A549 (cell line): ENCODE measurements around the gene FAM217B. TPM values are rescaled to one million over a fixed set of nuclear protein-coding genes. Genes with fewer than 3 reads are reported as not detected.

ENCODE experiments used
- ATAC-seq, 2 experiments: fragments of 200-7000 bp in 1 of 2; fragments of >200 bp in 1 of 2; cut with Nextera tagmentation in 1 of 2; cut with Tn5 transposase in 1 of 2; 3 replicates each; pipeline versions ENCODE4 v1.8.0 to v1.9.1; 2018 to 2020; ENCODE audit warnings: mild to moderate bottlenecking in 1 of 2, moderate library complexity in 1 of 2
- CTCF ChIA-PET: fragments of 300-600 bp; sonication (Branson Sonifier 250); formaldehyde crosslinking; extraction: SDS; loops from one replicate; lab custom pipeline; 2021; ENCODE audit warnings: antibody characterized with exemption, inconsistent platforms; lab: Yijun Ruan, JAX
- POLR2A ChIA-PET: fragments of 350-600 bp; formaldehyde crosslinking; extraction: SDS; loops from one replicate; lab custom pipeline; 2021; ENCODE audit warnings: antibody characterized with exemption, inconsistent platforms; lab: Yijun Ruan, JAX
- DNase-seq, 2 experiments: peaks; one replicate each; pipeline versions ENCODE4 v3.0.0 to v3.0.0-alpha.2; 2011 to 2016; ENCODE audit warnings: low read depth in 1 of 2, low spot score in 1 of 2
- FAIRE-seq: peaks from 2 replicates; lab custom pipeline; 2011; peaks lifted over from hg19 to GRCh38; lab: Jason Lieb, UNC
- H3K27ac ChIP-seq, 2 experiments: fragments of >200 bp; sonication (Bioruptor Twin); formaldehyde crosslinking; 3 replicates each; pipeline ENCODE4 v1.5.1; 2016 to 2017
- H3K4me1 ChIP-seq: fragments of >200 bp; sonication (Bioruptor Twin); formaldehyde crosslinking; 3 replicates; pipeline ENCODE4 v1.6.1; 2016
- H3K4me2 ChIP-seq: fragments of >200 bp; sonication (Bioruptor Twin); formaldehyde crosslinking; 3 replicates; pipeline ENCODE4 v1.6.1; 2016
- H3K4me3 ChIP-seq: fragments of >200 bp; sonication (Bioruptor Twin); formaldehyde crosslinking; 3 replicates; pipeline ENCODE4 v1.5.1; 2016
- H3K9me3 ChIP-seq: fragments of >200 bp; sonication (Bioruptor Twin); formaldehyde crosslinking; 3 replicates; pipeline ENCODE4 v1.6.1; 2016
- BHLHE40 ChIP-seq: IDR thresholded peaks from 2 replicates; pipeline ENCODE4 v1.6.1; 2012; ENCODE audit warnings: low read depth, low read length, inconsistent platforms
- CBX8 ChIP-seq: fragments of 200-600 bp; sonication (generic); IDR thresholded peaks from 2 replicates; pipeline ENCODE4 v1.6.1; 2016
- CEBPB ChIP-seq, 2 experiments: fragments of >200 bp in 1 of 2; sonication (Bioruptor Twin) in 1 of 2; formaldehyde crosslinking in 1 of 2; IDR thresholded peaks; 2 replicates each; pipeline ENCODE4 v1.6.1; 2012 to 2016
- CHD2 ChIP-seq: fragments of 150-350 bp; IDR thresholded peaks from 2 replicates; pipeline ENCODE4 v1.6.1; 2014; ENCODE audit warnings: low read length; ENCODE audit not compliant: partially characterized antibody
- EHF ChIP-seq: fragments of 250-450 bp; sonication (Bioruptor Pico); IDR thresholded peaks from 2 replicates; pipeline ENCODE4 v1.5.0; 2020; ENCODE audit warnings: mild to moderate bottlenecking
- EHMT2 ChIP-seq: fragments of 200-600 bp; sonication (generic); IDR thresholded peaks from 2 replicates; pipeline ENCODE4 v1.6.1; 2016; ENCODE audit warnings: antibody characterized with exemption, low read depth, mild to moderate bottlenecking, moderate library complexity
- FOSB ChIP-seq: fragments of 250-450 bp; sonication (Bioruptor Pico); IDR thresholded peaks from 2 replicates; pipeline ENCODE4 v1.5.0; 2020; ENCODE audit warnings: mild to moderate bottlenecking, moderate library complexity
- GATA3 ChIP-seq: IDR thresholded peaks from 2 replicates; pipeline ENCODE4 v1.6.1; 2012; ENCODE audit warnings: borderline replicate concordance
- HEYL ChIP-seq: fragments of 250-450 bp; sonication (Bioruptor Pico); IDR thresholded peaks from 2 replicates; pipeline ENCODE4 v1.8.0; 2021; ENCODE audit warnings: mild to moderate bottlenecking, moderate library complexity
- HOXB13 ChIP-seq: fragments of 250-450 bp; sonication (Bioruptor Pico); IDR thresholded peaks from 2 replicates; pipeline ENCODE4 v1.5.0; 2020; ENCODE audit warnings: low read depth, mild to moderate bottlenecking, moderate library complexity
- JUN ChIP-seq, 2 experiments: fragments of >200 bp; sonication (Bioruptor Twin); formaldehyde crosslinking; IDR thresholded peaks; 2 replicates in 1 of 2; 3 replicates in 1 of 2; pipeline ENCODE4 v1.6.1; 2016 to 2017
- MAFK ChIP-seq: fragments of 450-650 bp; IDR thresholded peaks from 2 replicates; pipeline ENCODE4 v1.6.1; 2014; ENCODE audit not compliant: partially characterized antibody
- MYC ChIP-seq: IDR thresholded peaks from 2 replicates; pipeline ENCODE4 v1.6.1; 2012; ENCODE audit warnings: mild to moderate bottlenecking, inconsistent platforms, low read length, improper control_type of control experiment, borderline replicate concordance
- NR3C1 ChIP-seq: fragments of >200 bp; sonication (Bioruptor Twin); formaldehyde crosslinking; IDR thresholded peaks from 3 replicates; pipeline ENCODE4 v1.6.1; 2017
- PHF8 ChIP-seq: fragments of 200-600 bp; sonication (generic); IDR thresholded peaks from 2 replicates; pipeline ENCODE4 v1.6.1; 2016; ENCODE audit warnings: low read depth, mild to moderate bottlenecking, antibody characterized with exemption, moderate library complexity, borderline replicate concordance
- POLR2A ChIP-seq: IDR thresholded peaks from 2 replicates; pipeline ENCODE4 v1.6.1; 2012; ENCODE audit warnings: mild to moderate bottlenecking, low read length
- RARB ChIP-seq: fragments of 250-450 bp; sonication (Bioruptor Pico); IDR thresholded peaks from 2 replicates; pipeline ENCODE4 v1.8.0; 2021; ENCODE audit warnings: mild to moderate bottlenecking, moderate library complexity
- SMC3 ChIP-seq: fragments of >200 bp; sonication (Bioruptor Twin); formaldehyde crosslinking; IDR thresholded peaks from 3 replicates; pipeline ENCODE4 v1.6.1; 2018; ENCODE audit warnings: inconsistent platforms
- TFCP2L1 ChIP-seq: fragments of 250-450 bp; sonication (Bioruptor Pico); IDR thresholded peaks from 2 replicates; pipeline ENCODE4 v1.5.0; 2021; ENCODE audit warnings: mild to moderate bottlenecking
- TP53 ChIP-seq: fragments of 250-450 bp; sonication (Bioruptor Pico); IDR thresholded peaks from 2 replicates; pipeline ENCODE4 v1.5.0; 2021; ENCODE audit warnings: mild to moderate bottlenecking, moderate library complexity
- ZNF302 ChIP-seq: fragments of 250-450 bp; sonication (Bioruptor Pico); IDR thresholded peaks from 2 replicates; pipeline ENCODE4 v1.9.0; 2021; ENCODE audit warnings: inconsistent platforms, mild to moderate bottlenecking, moderate library complexity
- WGBS: methylation state at CpG from one replicate; pipeline ENCODE4 v1.1.6; 2017; ENCODE audit errors: missing lambda C conversion rate; 5-methylcytosine and 5-hydroxymethylcytosine counted together
- polyA plus RNA-seq, 4 experiments: library from polyadenylated mRNA; depleted of rRNA in 3 of 4; stranded (reverse); fragments of >200 nt; fragmentation: RNase III in 1 of 4; extraction: RNeasy Plus Mini Kit Qiagen cat#74134 plus additional on column Dnase treatment in 1 of 4; gene quantifications; 2 replicates in 3 of 4; 3 replicates in 1 of 4; pipeline ENCODE4 v1.2.3, GENCODE V29; 2011 to 2017
- TF ChIP-seq, protein P1 (sequence below): IDR thresholded peaks from 2 replicates; pipeline ENCODE4 v1.6.1; 2012
- TF ChIP-seq, protein P2 (sequence below): fragments of 200-600 bp; sonication (generic); IDR thresholded peaks from 2 replicates; pipeline ENCODE4 v1.6.1; 2016; ENCODE audit warnings: antibody characterized with exemption, mild to moderate bottlenecking, moderate library complexity

The FAM217B gene
- polyA plus RNA-seq, 2 of the 4 experiments (the other 2 are of a cell fraction): 6.2 to 11.6 TPM

DNA sequence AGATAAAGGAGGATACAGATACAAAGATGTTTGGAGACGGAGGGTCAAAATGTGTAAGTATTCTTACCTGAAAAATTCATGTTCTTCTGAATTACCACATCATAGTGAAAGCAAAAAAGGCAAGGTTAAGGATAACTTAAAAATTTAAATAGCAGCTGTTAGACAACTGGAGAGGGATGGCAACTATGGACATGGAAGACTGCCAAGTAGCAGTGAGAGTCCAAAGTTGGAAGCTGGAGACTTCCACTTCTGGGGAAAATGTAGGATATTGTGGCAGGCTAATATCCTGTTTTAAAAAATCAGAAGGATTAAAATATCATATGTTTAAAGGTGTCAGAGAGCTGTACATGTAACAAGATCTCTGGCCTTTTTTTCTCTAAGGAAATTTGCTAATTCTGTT, 36.6 kb upstream of the FAM217B start:
- no peak for FAIRE-seq
- 89% methylated on average over 1 of the region's 1 CpG for WGBS
- CTCF ChIA-PET: interaction anchor here (2.5 kb wide), 1 partner anchor 31 kb away, joined by 7 read pairs; no protein-coding TSS in a partner anchor

DNA sequence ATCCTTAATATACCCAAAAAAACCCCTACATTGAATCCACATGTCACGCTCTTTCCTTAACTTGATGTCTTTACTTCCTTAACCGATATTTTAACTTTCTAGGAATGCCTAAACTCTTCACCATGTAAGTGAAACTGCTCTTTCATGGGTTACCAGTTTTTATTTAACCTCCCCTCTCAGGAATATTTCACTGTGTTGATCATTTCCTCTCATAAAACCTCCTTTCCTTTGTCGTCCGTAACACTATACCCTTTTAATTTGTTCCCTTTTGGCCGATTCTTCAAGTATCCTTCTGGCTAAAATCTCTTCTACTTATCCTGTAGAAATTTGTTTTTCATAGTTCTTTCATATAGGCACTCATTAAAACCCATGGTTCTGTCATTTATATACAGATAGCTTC, 31.3 kb upstream of the FAM217B start:
- Histone ChIP-seq H3K9me3 (no peaks in the 10 kb centered on the region), H3K27ac (no peak overlapping the region), H3K4me1 (no peaks in the 10 kb centered on the region), H3K4me2 (no peak overlapping the region), H3K4me3 (no peak overlapping the region)
- no peak for FAIRE-seq
- ChIA-PET POLR2A (no interaction called here), CTCF (no interaction called here)
- ATAC-seq: no peak
- no peak for TF ChIP-seq EHF (CRISPR knock-in tag)
- TF ChIP-seq BHLHE40: no peak
- no peak for TF ChIP-seq CBX8
- no peak for TF ChIP-seq JUN (IDR thresholded peaks at IDR 0.05)
- no peak for TF ChIP-seq CEBPB (IDR thresholded peaks at IDR 0.05)
- no peak for TF ChIP-seq EHMT2
- no peak for TF ChIP-seq TP53 (CRISPR knock-in tag)
- no peak for TF ChIP-seq MYC
- no peak for TF ChIP-seq GATA3
- TF ChIP-seq FOSB (CRISPR knock-in tag): no peak
- TF ChIP-seq RARB (CRISPR knock-in tag): no peak
- TF ChIP-seq POLR2A: no peak
- TF ChIP-seq, protein P1, sequence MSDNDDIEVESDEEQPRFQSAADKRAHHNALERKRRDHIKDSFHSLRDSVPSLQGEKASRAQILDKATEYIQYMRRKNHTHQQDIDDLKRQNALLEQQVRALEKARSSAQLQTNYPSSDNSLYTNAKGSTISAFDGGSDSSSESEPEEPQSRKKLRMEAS: no peak
- no peak for TF ChIP-seq PHF8
- TF ChIP-seq ZNF302 (CRISPR knock-in tag): no peak
- TF ChIP-seq, protein P2, sequence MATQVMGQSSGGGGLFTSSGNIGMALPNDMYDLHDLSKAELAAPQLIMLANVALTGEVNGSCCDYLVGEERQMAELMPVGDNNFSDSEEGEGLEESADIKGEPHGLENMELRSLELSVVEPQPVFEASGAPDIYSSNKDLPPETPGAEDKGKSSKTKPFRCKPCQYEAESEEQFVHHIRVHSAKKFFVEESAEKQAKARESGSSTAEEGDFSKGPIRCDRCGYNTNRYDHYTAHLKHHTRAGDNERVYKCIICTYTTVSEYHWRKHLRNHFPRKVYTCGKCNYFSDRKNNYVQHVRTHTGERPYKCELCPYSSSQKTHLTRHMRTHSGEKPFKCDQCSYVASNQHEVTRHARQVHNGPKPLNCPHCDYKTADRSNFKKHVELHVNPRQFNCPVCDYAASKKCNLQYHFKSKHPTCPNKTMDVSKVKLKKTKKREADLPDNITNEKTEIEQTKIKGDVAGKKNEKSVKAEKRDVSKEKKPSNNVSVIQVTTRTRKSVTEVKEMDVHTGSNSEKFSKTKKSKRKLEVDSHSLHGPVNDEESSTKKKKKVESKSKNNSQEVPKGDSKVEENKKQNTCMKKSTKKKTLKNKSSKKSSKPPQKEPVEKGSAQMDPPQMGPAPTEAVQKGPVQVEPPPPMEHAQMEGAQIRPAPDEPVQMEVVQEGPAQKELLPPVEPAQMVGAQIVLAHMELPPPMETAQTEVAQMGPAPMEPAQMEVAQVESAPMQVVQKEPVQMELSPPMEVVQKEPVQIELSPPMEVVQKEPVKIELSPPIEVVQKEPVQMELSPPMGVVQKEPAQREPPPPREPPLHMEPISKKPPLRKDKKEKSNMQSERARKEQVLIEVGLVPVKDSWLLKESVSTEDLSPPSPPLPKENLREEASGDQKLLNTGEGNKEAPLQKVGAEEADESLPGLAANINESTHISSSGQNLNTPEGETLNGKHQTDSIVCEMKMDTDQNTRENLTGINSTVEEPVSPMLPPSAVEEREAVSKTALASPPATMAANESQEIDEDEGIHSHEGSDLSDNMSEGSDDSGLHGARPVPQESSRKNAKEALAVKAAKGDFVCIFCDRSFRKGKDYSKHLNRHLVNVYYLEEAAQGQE: no peak
- TF ChIP-seq TFCP2L1: no peak
- DNase-seq: no peak
- 76% methylated on average over 5 of the region's 5 CpGs for WGBS

More for the DNA sequence above, 36.6 kb upstream of the FAM217B start:
- DNase-seq (no peak), ATAC-seq (no peak)
- Histone ChIP-seq H3K27ac (no peak overlapping the region), H3K4me3 (no peak overlapping the region), H3K4me1 (no peaks in the 10 kb centered on the region), H3K9me3 (no peaks in the 10 kb centered on the region), H3K4me2 (no peak overlapping the region)
- TF ChIP-seq SMC3: no peak
- no peak for TF ChIP-seq NR3C1
- TF ChIP-seq HEYL (CRISPR knock-in tag): no peak
- no peak for TF ChIP-seq TP53 (CRISPR knock-in tag)
- no peak for TF ChIP-seq HOXB13
- no peak for TF ChIP-seq ZNF302 (CRISPR knock-in tag)
- POLR2A ChIA-PET: interaction anchor here (0.8 kb wide), 1 partner anchor 37 kb away, joined by 3 read pairs; the partner anchor contains the start of genes FAM217B and PPP1R3D

DNA sequence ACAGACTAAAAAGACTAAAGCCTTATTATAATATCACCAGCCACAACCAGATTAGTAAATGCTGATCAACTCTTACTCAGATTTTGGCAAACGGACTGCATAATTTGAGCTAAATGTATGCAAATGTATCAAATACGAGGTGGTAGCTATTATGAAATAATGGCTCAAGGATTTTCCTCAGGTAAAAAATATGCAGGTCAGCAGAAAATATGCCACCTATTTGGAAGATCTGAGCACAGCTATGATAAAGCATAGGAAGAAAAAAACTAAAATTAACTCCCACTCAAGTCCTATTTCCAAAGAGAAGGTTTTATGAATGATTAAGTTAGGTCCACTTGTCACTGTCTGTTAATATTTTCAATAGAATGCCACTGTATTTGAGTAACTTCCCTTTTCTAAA, 29.1 kb upstream of the FAM217B start:
- CTCF ChIA-PET: interaction anchor here (1.7 kb wide), 1 partner anchor 23 kb away, joined by 6 read pairs; the partner anchor contains the start of gene SYCP2
- Histone ChIP-seq H3K27ac (no peak overlapping the region), H3K4me3 (no peak overlapping the region), H3K9me3 (no peaks in the 10 kb centered on the region), H3K4me1 (no peaks in the 10 kb centered on the region), H3K4me2 (no peak overlapping the region)
- 74% methylated on average over 2 of the region's 2 CpGs for WGBS
- POLR2A ChIA-PET: no interaction called here
- no peak for TF ChIP-seq SMC3
- TF ChIP-seq MAFK: peak; percentile 68
- no peak for TF ChIP-seq MYC
- no peak for TF ChIP-seq CHD2
- DNase-seq (no peak), ATAC-seq (no peak), FAIRE-seq (no peak)
